K562 (cell line): ENCODE measurements around the gene HSPA2. TPM values are rescaled to one million over a fixed set of nuclear protein-coding genes. Genes with fewer than 3 reads are reported as not detected.

Experiments used
- FOXP1 ChIP-seq: sonication (generic); formaldehyde crosslinking; IDR thresholded peaks from 2 replicates; pipeline ENCODE4 v1.8.0; 2022; ENCODE audit warnings: mild to moderate bottlenecking, missing genetic modification reagents
- ILK ChIP-seq: fragments of 450-650 bp; IDR thresholded peaks from 2 replicates; pipeline ENCODE4 v1.6.1; 2016; ENCODE audit warnings: missing genetic modification characterization, low read depth, mild to moderate bottlenecking, missing compliant biosample characterization, moderate library complexity, borderline replicate concordance
- KLF10 ChIP-seq: fragments of 250-450 bp; sonication (Bioruptor Pico); IDR thresholded peaks from 2 replicates; pipeline ENCODE4 v1.6.1; 2021; ENCODE audit warnings: matching md5 sums
- MAFK ChIP-seq: IDR thresholded peaks from 2 replicates; pipeline ENCODE4 v1.6.1; 2011; ENCODE audit warnings: low read length, improper control_type of control experiment
- NFIX ChIP-seq: fragments of 250-450 bp; sonication (Bioruptor Pico); IDR thresholded peaks from 2 replicates; pipeline ENCODE4 v1.4.0; 2020; ENCODE audit warnings: low read depth, mild to moderate bottlenecking, moderate library complexity
- NONO ChIP-seq, 2 experiments: fragments of 200-400 bp in 1 of 2; fragments of 450-650 bp in 1 of 2; formaldehyde crosslinking in 1 of 2; IDR thresholded peaks; 2 replicates each; pipeline ENCODE4 v1.6.1; 2017; ENCODE audit warnings: low read depth in 2 of 2, mild to moderate bottlenecking in 2 of 2, moderate library complexity in 2 of 2, low read length in 1 of 2
- PCBP1 ChIP-seq: fragments of 200-400 bp; formaldehyde crosslinking; IDR thresholded peaks from 2 replicates; pipeline ENCODE4 v1.6.1; 2018; ENCODE audit warnings: mild to moderate bottlenecking, low read depth, low read length; ENCODE audit not compliant: poor library complexity, severe bottlenecking
- POLR2A ChIP-seq: fragments of 450-650 bp; conservative IDR thresholded peaks from 2 replicates; pipeline ENCODE4 v1.6.1; 2016
- RBM25 ChIP-seq: fragments of 200-400 bp; formaldehyde crosslinking; IDR thresholded peaks from 2 replicates; pipeline ENCODE4 v1.6.1; 2018; ENCODE audit warnings: low read length, low read depth, moderate library complexity; ENCODE audit not compliant: severe bottlenecking
- SUPT5H ChIP-seq: fragments of 450-650 bp; IDR thresholded peaks from 2 replicates; pipeline ENCODE4 v1.6.1; 2016
- ZBTB17 ChIP-seq: fragments of 450-650 bp; formaldehyde crosslinking; IDR thresholded peaks from 2 replicates; pipeline ENCODE4 v1.4.0; 2020; ENCODE audit warnings: mild to moderate bottlenecking
- ZC3H4 ChIP-seq: sonication (generic); formaldehyde crosslinking; IDR thresholded peaks from 2 replicates; pipeline ENCODE4 v1.9.0; 2021; ENCODE audit warnings: missing genetic modification reagents, borderline replicate concordance
- ZNF274 ChIP-seq: IDR thresholded peaks from 2 replicates; pipeline ENCODE4 v1.6.1; 2011; ENCODE audit warnings: low read depth, mild to moderate bottlenecking, low read length, moderate library complexity, borderline replicate concordance
- ZNF57 ChIP-seq: fragments of 450-650 bp; formaldehyde crosslinking; IDR thresholded peaks from 2 replicates; pipeline ENCODE4 v1.4.0; 2020; ENCODE audit warnings: mild to moderate bottlenecking, moderate library complexity
- ZNF780A ChIP-seq: fragments of 250-450 bp; sonication (Bioruptor Pico); IDR thresholded peaks from 2 replicates; pipeline ENCODE4 v1.5.0; 2021; ENCODE audit warnings: mild to moderate bottlenecking
- ZNF79 ChIP-seq: fragments of 250-450 bp; sonication (Bioruptor Pico); IDR thresholded peaks from 2 replicates; pipeline ENCODE4 v1.4.0; 2020; ENCODE audit warnings: low read depth, mild to moderate bottlenecking, moderate library complexity
- polyA plus RNA-seq, 8 experiments: library from polyadenylated mRNA; depleted of rRNA in 4 of 8; stranded (reverse) in 5 of 8; unstranded in 3 of 8; fragments of >200 nt; fragmentation: Nextera tagmentation in 2 of 8; fragmentation: Illumina TruSeq in 1 of 8; extraction: Ambion mirVana in 2 of 8; extraction: Trizol in 1 of 8; gene quantifications; 2 replicates each; pipeline versions ENCODE4 v1.2.1 to v1.2.3, GENCODE V29; 2011 to 2014; ENCODE audit warnings: inconsistent platforms in 1 of 8, missing spikeins in 1 of 8
- total RNA-seq, 7 experiments: library from RNA; depleted of rRNA in 6 of 7; stranded (reverse); fragments of >200 nt in 6 of 7; fragmentation: Illumina TruSeq in 2 of 7; extraction: Trizol in 2 of 7; gene quantifications; 2 replicates each; pipeline versions ENCODE4 v1.2.1 to v1.2.3, GENCODE V29; 2011 to 2021; ENCODE audit warnings: low replicate concordance in 1 of 7
- TF ChIP-seq, protein P1 (sequence below): fragments of 450-650 bp; IDR thresholded peaks from 2 replicates; pipeline ENCODE4 v1.6.1; 2018; ENCODE audit not compliant: partially characterized antibody
- TF ChIP-seq, protein P2 (sequence below), 2 experiments: IDR thresholded peaks in 1 of 2; conservative IDR thresholded peaks in 1 of 2; 2 replicates each; pipeline ENCODE4 v1.6.1; 2016; ENCODE audit warnings: low read depth in 2 of 2, mild to moderate bottlenecking in 1 of 2, missing compliant biosample characterization in 1 of 2, missing genetic modification characterization in 1 of 2, moderate library complexity in 1 of 2
- TF ChIP-seq, protein P3 (sequence below): fragments of 250-450 bp; sonication (Bioruptor Pico); IDR thresholded peaks from 2 replicates; pipeline ENCODE4 v1.9.0; 2021; ENCODE audit warnings: mild to moderate bottlenecking, inconsistent platforms

Gene HSPA2
- total and polyA plus RNA-seq, 9 of the 15 experiments (the other 6 are each of a cell fraction or from before 2014, with no cell fraction given): not detected

DNA sequence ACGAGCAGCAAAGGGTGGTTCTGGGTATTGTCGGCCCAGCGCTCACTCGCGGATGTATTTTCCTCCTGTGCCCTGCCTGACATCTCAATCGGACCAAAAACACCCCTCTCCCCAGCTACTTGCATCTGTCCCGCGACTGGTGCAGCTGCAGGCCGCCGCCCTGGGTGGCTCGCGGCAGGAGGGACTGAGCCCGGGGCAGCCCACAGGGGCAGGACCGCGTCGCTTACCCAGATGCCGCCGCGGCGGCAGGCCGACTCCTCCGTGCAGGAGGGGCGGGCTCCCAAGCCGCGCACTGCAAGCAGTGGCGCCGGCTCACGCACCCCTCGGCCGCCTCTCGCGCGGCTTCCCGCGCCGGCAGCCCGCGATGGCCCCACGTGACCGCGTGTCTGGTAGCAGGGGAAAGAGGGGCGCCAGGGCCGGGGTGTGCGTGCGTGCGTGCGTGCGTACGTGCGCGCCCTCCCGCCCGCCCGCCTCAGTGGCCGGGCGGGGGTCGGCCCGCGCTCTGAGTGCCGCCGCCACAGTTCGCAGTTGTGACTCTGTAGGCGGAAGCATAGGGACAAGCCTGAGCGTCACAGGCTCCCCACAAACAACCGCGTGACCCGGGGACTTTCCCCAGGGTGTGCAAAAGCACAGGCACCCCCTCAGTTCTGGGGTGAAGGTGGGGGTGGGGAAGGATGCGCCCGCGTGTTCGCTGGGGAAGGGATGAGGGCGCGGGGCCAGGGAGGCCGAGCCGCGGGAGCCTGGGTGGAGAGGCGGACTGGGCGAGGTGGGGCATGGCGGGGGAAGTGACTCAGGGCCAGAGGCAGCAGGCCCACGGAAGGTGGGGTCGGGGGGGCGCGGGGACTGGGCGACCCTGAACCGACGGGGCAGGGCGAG is 36.9 kb upstream of the HSPA2 start, which contains the start of gene ZBTB25 (continued):
- TF ChIP-seq, protein P1, sequence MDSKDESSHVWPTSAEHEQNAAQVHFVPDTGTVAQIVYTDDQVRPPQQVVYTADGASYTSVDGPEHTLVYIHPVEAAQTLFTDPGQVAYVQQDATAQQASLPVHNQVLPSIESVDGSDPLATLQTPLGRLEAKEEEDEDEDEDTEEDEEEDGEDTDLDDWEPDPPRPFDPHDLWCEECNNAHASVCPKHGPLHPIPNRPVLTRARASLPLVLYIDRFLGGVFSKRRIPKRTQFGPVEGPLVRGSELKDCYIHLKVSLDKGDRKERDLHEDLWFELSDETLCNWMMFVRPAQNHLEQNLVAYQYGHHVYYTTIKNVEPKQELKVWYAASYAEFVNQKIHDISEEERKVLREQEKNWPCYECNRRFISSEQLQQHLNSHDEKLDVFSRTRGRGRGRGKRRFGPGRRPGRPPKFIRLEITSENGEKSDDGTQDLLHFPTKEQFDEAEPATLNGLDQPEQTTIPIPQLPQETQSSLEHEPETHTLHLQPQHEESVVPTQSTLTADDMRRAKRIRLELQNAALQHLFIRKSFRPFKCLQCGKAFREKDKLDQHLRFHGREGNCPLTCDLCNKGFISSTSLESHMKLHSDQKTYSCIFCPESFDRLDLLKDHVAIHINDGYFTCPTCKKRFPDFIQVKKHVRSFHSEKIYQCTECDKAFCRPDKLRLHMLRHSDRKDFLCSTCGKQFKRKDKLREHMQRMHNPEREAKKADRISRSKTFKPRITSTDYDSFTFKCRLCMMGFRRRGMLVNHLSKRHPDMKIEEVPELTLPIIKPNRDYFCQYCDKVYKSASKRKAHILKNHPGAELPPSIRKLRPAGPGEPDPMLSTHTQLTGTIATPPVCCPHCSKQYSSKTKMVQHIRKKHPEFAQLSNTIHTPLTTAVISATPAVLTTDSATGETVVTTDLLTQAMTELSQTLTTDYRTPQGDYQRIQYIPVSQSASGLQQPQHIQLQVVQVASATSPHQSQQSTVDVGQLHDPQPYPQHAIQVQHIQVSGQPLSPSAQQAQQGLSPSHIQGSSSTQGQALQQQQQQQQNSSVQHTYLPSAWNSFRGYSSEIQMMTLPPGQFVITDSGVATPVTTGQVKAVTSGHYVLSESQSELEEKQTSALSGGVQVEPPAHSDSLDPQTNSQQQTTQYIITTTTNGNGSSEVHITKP: peak; percentile 47
- TF ChIP-seq, protein P2, sequence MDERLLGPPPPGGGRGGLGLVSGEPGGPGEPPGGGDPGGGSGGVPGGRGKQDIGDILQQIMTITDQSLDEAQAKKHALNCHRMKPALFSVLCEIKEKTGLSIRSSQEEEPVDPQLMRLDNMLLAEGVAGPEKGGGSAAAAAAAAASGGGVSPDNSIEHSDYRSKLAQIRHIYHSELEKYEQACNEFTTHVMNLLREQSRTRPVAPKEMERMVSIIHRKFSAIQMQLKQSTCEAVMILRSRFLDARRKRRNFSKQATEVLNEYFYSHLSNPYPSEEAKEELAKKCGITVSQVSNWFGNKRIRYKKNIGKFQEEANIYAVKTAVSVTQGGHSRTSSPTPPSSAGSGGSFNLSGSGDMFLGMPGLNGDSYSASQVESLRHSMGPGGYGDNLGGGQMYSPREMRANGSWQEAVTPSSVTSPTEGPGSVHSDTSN (CRISPR knock-in tag; IDR thresholded peaks at IDR 0.05; ENCODE audit: low read depth): no peak
- TF ChIP-seq, protein P2 (tag; conservative IDR thresholded peaks at IDR 0.05; ENCODE audit: low read depth): no peak
- TF ChIP-seq PCBP1: peak; percentile 45
- TF ChIP-seq KLF10 (CRISPR knock-in tag): no peak
- no peak; the same call in 1 of the 2 replicates for TF ChIP-seq ZBTB17
- TF ChIP-seq ZC3H4 (CRISPR knock-in tag): 0 out of 2 replicates have a peak, but pooled peaks have one; percentile 76
- no peak for TF ChIP-seq ILK (tag)
- TF ChIP-seq POLR2A: peak; percentile 72
- TF ChIP-seq ZNF274: no peak
- TF ChIP-seq ZNF79: no peak
- peak; percentile 95 for TF ChIP-seq RBM25
- no peak for TF ChIP-seq ZNF57 (CRISPR knock-in tag)
- TF ChIP-seq NFIX (CRISPR knock-in tag): no peak
- no peak for TF ChIP-seq ZNF780A (CRISPR knock-in tag)
- TF ChIP-seq, protein P3, sequence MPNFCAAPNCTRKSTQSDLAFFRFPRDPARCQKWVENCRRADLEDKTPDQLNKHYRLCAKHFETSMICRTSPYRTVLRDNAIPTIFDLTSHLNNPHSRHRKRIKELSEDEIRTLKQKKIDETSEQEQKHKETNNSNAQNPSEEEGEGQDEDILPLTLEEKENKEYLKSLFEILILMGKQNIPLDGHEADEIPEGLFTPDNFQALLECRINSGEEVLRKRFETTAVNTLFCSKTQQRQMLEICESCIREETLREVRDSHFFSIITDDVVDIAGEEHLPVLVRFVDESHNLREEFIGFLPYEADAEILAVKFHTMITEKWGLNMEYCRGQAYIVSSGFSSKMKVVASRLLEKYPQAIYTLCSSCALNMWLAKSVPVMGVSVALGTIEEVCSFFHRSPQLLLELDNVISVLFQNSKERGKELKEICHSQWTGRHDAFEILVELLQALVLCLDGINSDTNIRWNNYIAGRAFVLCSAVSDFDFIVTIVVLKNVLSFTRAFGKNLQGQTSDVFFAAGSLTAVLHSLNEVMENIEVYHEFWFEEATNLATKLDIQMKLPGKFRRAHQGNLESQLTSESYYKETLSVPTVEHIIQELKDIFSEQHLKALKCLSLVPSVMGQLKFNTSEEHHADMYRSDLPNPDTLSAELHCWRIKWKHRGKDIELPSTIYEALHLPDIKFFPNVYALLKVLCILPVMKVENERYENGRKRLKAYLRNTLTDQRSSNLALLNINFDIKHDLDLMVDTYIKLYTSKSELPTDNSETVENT (CRISPR knock-in tag): no peak
- no peak for TF ChIP-seq FOXP1 (CRISPR knock-in tag)
- peak in 1 of 2 experiments; percentile 47; a peak in 1 of 4 replicates for TF ChIP-seq NONO (IDR thresholded peaks at IDR 0.05; ENCODE audit: low read depth in 2 of 2, low read length in 1 of 2)
- peak; percentile 64 for TF ChIP-seq SUPT5H
- TF ChIP-seq MAFK: no peak
